ENCODE measurements around the gene P2RX7. TPM values are rescaled to one million over a fixed set of nuclear protein-coding genes. Genes with fewer than 3 reads are reported as not detected.

P2RX7 gene
- total and polyA plus RNA-seq, 9 of the 15 experiments (the other 6 are each of a cell fraction or from before 2014, with no cell fraction given): 0.04 to 0.65 (median 0.30) TPM

- TF ChIP-seq, protein P1, sequence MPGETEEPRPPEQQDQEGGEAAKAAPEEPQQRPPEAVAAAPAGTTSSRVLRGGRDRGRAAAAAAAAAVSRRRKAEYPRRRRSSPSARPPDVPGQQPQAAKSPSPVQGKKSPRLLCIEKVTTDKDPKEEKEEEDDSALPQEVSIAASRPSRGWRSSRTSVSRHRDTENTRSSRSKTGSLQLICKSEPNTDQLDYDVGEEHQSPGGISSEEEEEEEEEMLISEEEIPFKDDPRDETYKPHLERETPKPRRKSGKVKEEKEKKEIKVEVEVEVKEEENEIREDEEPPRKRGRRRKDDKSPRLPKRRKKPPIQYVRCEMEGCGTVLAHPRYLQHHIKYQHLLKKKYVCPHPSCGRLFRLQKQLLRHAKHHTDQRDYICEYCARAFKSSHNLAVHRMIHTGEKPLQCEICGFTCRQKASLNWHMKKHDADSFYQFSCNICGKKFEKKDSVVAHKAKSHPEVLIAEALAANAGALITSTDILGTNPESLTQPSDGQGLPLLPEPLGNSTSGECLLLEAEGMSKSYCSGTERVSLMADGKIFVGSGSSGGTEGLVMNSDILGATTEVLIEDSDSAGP (CRISPR knock-in tag; IDR thresholded peaks at IDR 0.05): no peak
- peak; percentile 70 for TF ChIP-seq CREB3L1 (IDR thresholded peaks at IDR 0.05; ENCODE audit: borderline replicate concordance, low read depth)
- TF ChIP-seq RAD51 (IDR thresholded peaks at IDR 0.05; ENCODE audit: borderline replicate concordance, low read depth): no peak
- TF ChIP-seq, protein P2, sequence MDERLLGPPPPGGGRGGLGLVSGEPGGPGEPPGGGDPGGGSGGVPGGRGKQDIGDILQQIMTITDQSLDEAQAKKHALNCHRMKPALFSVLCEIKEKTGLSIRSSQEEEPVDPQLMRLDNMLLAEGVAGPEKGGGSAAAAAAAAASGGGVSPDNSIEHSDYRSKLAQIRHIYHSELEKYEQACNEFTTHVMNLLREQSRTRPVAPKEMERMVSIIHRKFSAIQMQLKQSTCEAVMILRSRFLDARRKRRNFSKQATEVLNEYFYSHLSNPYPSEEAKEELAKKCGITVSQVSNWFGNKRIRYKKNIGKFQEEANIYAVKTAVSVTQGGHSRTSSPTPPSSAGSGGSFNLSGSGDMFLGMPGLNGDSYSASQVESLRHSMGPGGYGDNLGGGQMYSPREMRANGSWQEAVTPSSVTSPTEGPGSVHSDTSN (CRISPR knock-in tag; IDR thresholded peaks at IDR 0.05; ENCODE audit: low read depth): no peak
- TF ChIP-seq, protein P2 (tag; conservative IDR thresholded peaks at IDR 0.05; ENCODE audit: low read depth): no peak
- TF ChIP-seq ZNF232 (CRISPR knock-in tag; IDR thresholded peaks at IDR 0.05): 0 out of 2 replicates have a peak, but pooled peaks have one; percentile 33
- peak; percentile 80 for TF ChIP-seq BHLHE40 (IDR thresholded peaks at IDR 0.05; ENCODE audit: low read length)
- TF ChIP-seq CREBBP (IDR thresholded peaks at IDR 0.05; ENCODE audit: low read depth, low read length): no peak
- TF ChIP-seq, protein P3, sequence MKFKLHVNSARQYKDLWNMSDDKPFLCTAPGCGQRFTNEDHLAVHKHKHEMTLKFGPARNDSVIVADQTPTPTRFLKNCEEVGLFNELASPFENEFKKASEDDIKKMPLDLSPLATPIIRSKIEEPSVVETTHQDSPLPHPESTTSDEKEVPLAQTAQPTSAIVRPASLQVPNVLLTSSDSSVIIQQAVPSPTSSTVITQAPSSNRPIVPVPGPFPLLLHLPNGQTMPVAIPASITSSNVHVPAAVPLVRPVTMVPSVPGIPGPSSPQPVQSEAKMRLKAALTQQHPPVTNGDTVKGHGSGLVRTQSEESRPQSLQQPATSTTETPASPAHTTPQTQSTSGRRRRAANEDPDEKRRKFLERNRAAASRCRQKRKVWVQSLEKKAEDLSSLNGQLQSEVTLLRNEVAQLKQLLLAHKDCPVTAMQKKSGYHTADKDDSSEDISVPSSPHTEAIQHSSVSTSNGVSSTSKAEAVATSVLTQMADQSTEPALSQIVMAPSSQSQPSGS (CRISPR knock-in tag; IDR thresholded peaks at IDR 0.05): peak; percentile 80; the same call in 1 of the 2 replicates
- TF ChIP-seq ZNF197 (CRISPR knock-in tag; IDR thresholded peaks at IDR 0.05; ENCODE audit: low read depth): 0 out of 2 replicates have a peak, but pooled peaks have one; percentile 42
- no peak for TF ChIP-seq PHF21A (IDR thresholded peaks at IDR 0.05; ENCODE audit: borderline replicate concordance, low read depth)
- TF ChIP-seq EGR1 (conservative IDR thresholded peaks at IDR 0.05): peak; percentile 63
- TF ChIP-seq, protein P4, sequence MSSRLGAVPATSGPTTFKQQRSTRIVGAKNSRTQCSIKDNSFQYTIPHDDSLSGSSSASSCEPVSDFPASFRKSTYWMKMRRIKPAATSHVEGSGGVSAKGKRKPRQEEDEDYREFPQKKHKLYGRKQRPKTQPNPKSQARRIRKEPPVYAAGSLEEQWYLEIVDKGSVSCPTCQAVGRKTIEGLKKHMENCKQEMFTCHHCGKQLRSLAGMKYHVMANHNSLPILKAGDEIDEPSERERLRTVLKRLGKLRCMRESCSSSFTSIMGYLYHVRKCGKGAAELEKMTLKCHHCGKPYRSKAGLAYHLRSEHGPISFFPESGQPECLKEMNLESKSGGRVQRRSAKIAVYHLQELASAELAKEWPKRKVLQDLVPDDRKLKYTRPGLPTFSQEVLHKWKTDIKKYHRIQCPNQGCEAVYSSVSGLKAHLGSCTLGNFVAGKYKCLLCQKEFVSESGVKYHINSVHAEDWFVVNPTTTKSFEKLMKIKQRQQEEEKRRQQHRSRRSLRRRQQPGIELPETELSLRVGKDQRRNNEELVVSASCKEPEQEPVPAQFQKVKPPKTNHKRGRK (tag; IDR thresholded peaks at IDR 0.05): no peak
- no peak for TF ChIP-seq FOXK2 (conservative IDR thresholded peaks at IDR 0.05 in 1 of 2, IDR thresholded peaks at IDR 0.05 in 1 of 2; ENCODE audit: low read depth in 2 of 2)
- TF ChIP-seq, protein P5, sequence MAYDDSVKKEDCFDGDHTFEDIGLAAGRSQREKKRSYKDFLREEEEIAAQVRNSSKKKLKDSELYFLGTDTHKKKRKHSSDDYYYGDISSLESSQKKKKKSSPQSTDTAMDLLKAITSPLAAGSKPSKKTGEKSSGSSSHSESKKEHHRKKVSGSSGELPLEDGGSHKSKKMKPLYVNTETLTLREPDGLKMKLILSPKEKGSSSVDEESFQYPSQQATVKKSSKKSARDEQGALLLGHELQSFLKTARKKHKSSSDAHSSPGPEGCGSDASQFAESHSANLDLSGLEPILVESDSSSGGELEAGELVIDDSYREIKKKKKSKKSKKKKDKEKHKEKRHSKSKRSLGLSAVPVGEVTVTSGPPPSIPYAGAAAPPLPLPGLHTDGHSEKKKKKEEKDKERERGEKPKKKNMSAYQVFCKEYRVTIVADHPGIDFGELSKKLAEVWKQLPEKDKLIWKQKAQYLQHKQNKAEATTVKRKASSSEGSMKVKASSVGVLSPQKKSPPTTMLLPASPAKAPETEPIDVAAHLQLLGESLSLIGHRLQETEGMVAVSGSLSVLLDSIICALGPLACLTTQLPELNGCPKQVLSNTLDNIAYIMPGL (CRISPR knock-in tag; IDR thresholded peaks at IDR 0.05): no peak
Measured at GRCh38 chr12:121209624-121210572, 77.2 kb downstream of the P2RX7 start, which contains the start of gene P2RX4 (continued).
